ENCODE measurements around the gene PRICKLE4.

The PRICKLE4 gene, protein sequence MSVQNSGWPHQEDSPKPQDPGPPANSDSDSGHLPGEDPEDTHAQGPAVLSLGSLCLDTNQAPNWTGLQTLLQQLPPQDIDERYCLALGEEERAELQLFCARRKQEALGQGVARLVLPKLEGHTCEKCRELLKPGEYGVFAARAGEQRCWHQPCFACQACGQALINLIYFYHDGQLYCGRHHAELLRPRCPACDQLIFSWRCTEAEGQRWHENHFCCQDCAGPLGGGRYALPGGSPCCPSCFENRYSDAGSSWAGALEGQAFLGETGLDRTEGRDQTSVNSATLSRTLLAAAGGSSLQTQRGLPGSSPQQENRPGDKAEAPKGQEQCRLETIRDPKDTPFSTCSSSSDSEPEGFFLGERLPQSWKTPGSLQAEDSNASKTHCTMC

DNA sequence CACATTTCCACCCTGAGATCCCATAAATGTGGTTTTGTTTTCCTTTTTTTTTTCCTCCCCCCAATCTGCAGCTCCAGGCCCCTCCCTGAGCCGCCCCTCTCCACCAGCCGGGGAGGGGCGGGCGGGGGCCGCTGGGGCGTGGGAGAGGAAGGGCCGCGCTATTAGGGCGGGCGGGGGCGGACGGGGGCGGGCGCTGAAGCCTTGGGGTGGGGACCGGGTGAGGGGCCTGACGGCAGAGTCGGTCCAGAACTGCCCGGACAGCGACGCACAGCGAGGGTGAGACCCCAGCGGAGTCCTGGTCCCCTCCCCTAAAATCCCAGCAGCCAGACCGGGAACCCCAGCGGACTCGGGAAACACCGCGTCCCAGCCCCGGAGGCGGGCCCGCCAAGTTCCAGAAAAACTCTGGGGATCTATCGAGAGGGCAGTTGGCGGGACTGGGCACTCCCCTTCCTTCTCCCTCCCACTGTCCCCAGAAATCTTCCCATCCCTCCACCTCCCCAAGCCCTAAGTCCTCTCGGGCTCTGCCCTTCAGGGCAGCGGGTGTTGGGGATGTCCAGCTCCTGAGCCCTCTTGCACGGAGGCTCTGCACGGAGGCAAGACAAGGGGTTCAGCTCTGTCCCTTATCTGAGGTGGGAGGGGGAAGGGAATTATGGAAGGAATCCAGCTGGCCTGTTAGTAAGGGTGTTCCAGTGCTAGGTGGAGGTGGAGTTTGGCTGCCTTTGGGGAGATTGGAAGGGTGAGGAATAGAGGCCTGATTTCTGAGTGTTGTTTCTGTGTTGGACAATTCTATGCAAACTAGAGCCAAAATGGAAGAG is at the start of gene PRICKLE4:
Gene PRICKLE4 (plus strand): TSS at position 232 of the 815 bp plus-strand sequence. CDS start 2,692 bp downstream, outside the sequence.
- no peak for DNase-seq

DNA sequence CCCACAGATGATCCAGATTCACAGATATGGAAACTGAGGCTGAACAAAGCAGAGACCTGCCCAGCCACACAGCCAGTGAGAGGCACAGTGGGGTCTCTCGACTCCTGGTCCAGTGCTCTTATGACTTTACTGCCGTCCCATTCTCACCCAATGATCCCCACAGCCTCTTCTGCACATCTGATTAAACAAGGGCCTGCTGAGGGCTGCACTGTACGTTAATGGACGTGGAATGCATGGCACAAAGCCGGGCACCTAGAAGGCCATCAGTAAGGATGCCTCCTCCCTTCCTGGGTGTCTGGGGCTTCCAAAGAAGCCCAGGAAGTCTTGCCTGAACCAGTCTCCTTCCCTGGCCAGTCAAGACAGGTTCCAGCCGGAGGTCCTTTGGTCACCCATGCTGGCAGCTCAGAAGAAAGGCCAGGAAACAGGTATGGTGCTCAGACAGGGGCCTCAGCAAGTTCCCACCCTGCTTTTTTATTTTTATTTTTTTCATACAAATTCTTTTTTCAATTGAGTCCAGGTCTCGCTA is 49.0 kb upstream of the PRICKLE4 start:
- no peak for DNase-seq

DNA sequence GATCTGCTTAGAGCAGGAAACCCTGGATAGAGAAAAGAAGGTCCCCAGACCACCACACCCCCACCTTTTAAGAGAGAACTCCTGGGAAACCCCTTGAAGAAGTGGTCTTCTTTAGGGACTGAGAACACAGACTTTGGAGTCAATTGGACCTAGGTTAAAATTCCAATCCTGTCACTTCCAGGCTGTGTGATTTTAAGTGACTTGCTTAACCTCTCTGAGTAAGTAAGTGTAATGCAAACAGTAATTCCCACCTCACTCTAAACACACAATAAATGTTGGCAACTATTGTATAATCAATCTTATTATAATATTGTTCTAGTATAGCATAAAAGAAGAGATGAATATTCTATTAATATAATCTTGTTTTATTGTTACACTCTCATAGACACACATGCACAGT is 48.4 kb upstream of the PRICKLE4 start:
- DNase-seq, result no peak

DNA sequence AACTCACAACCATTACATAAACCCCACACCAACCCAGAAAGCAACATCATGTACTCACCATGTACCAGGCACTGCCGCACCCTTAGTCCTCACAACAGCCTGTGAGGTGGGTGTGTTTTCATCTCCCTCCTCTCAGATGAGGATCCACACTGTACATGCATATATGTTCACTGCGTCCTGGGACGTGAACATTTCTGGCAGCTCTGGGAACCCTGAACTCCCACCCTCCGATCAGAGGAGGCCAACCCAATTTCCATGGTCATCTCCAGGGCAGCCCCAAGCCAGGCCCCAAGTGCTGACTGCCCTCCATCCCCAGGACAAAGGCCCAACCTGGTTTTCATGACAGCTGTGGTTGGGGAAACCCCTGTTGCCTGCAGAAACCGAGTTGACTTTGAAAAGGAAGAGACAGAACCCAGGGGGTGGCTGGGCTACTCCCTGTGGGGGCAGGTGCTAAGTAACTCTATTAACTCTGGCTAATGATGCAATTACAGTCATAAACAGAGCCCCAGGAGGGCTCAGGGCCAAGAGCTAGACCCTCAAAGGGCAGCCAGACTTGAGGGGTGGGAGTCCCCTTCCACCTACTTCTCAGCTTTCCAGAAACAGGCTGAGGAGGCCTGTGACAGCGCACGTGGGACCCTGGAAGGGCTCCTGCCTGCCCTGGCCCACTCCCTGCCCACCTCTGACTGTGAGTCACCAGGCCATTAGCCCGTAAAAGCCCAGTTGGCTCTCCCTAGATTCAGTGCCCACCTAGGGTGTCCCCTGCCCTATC is 47.8 kb upstream of the PRICKLE4 start:
- peak; percentile 55 for DNase-seq

DNA sequence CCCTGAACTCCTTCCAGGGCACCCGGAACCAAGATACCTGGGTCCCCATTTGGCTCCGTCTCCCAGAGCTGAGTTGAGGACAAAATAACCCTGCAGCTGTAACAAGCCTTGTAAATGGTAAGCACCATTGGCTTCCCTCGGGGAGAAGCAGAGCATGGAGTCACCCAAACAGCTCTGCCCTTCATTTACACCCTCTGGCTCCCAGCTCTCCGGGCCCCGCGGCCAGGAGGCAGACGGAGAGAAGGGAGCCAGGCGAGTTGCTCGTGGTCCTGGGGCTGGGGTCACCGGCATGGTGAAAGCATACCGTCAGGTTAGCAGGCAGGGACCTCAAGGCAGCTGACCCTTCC is 47.2 kb upstream of the PRICKLE4 start:
- DNase-seq, result no peak

DNA sequence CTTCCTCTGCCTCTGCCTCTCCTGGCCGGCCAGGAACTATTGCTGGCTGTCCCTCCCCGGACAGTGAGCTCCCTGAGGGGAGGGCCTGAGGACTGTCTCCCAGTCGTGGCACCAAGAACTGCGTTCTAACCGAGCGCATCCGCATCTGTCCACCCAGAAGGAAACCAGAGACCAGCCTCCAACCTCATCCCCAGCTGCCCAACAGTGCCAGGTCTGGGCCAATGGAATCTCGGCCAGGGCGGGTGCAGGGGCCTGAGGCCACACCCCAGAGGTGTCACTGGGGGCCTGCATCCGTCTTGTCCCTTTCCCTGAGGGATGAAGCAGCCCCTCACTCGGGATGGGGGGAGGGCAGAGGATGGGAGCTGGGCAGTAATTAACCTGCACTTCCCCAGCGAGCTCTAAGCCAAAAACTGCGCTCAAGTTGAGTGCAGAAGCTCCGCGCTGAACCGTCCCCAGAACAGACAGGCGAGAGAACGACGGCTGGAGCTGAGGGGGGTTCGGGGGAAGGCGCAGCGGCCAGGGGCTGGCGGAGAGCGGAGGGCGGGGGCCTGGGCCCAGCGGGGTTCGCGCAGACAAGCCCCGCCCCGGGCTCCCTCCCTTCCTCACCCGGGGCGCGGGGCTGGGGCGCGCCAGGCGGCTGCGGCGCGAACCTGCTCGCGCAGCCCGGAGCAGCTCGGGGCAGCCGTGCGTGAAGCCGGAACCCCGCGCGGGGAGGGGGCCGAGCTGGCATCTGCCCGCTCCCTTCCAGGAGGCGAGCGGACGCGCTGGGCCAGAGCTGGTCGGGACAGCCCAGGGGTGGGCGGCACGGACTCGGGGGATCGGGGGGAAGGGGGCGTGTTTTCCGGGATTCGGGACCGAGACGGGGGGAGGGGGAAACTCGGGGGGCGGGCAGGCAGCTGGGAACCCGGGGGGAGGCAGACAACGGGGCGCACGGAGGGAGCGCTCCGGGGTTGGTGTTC is 46.6 kb upstream of the PRICKLE4 start:
- DNase-seq, result peak; percentile 66

DNA sequence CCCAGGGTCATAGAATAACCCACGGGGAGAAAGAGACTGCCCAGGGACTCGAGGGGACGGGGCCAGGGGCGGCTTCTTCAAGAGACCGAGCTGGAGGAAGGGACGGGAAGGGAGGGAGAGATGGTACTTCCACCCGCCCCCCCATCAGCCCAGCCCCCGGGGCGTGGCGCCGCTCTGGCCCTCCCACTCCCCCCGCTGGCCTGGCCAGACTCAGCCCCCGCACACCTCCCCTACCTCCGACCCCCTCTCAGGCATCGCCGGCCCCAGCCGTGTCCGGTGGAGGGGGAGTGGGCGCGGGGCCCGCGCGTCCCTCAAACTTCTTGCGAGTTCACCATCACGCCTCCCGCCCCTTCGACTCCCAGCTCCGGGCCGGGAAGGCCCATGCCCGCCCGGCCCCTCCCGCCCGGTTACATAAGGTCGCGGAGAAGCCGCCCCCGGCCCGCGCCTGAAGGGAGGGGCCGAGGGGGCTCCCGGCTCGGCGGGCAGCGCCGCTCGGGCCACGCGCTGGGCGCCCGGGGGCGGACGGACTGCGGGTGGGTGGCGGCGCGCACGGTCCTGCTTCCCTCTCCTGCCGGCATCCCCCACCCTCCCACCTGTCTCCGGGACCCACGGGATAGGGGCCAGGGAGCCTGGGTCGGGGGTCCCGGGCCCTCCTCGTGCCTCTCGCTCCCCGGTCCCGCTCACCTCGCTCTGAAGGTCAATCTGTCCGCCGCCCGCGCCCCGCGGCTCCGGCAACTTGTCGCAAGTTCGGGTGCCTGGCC is 45.7 kb upstream of the PRICKLE4 start:
- DNase-seq, result peak; percentile 58

DNA sequence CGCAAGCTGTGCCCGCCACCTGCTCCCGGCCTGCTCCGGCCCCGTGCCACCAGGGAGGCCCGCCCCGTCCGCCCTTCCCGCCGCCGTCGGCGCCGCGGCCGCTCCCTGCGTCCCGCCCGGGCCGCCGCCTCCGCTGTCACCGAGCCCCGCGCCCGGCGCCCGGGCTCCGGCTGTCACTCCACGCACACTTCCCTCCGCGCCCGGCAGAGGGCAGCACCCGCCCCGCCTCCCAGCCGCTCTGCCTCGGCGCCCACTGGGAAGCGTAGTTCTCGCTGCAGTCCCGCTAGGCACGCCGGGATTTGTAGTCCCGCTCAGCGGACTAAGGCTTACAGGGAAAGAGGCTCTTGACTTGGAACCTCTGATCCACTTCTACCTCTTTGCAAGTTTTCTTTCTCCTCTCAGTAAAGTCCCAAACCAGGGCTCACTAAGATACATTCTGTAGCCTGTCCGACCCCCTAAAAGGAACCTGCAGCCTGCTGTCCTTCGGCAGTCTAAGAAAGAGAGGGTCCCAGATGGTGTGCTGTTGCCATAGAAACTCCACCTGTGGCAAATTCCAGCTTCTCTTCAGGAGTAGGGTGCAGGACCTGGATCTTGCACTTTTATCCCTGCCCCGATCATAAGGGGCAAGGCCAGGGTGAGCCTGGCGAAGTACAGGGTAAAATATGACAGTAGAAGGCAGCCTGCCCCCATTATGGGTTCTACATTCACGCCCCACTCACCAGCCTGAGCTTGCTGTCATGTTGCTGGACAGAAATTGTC is 45.0 kb upstream of the PRICKLE4 start, which contains the start of gene TFEB:
Gene TFEB (minus strand): TSS at position 182 of the 759 bp plus-strand sequence. CDS start 44,395 bp downstream, outside the sequence.
- DNase-seq, result peak; percentile 94

DNA sequence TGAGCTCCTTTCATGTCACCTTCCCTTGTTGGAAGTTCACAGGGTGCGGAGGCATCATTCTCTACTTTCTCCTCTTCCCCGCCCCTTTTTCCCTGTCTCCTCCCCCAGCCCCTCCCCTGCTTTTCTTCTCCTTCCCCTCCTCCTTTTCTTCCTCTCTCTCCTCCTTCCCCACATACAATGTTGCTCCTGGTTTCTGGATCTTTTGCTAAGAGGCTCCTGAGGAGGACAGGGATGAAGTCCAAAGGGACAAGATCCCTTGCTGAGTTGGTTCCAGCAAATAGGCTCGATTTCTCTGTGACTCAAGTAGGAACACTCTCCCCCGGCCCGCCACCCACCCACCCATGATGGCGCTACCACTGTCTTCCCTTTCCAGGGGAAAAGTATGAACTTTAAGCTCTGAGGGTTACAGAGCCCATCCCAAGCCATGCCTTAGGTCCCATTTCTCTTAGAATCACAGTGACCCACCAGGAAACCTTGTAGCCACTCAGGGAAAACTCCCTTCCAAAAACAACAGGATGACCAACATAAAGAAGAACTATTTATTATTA is 44.3 kb upstream of the PRICKLE4 start:
- DNase-seq, result no peak

DNA sequence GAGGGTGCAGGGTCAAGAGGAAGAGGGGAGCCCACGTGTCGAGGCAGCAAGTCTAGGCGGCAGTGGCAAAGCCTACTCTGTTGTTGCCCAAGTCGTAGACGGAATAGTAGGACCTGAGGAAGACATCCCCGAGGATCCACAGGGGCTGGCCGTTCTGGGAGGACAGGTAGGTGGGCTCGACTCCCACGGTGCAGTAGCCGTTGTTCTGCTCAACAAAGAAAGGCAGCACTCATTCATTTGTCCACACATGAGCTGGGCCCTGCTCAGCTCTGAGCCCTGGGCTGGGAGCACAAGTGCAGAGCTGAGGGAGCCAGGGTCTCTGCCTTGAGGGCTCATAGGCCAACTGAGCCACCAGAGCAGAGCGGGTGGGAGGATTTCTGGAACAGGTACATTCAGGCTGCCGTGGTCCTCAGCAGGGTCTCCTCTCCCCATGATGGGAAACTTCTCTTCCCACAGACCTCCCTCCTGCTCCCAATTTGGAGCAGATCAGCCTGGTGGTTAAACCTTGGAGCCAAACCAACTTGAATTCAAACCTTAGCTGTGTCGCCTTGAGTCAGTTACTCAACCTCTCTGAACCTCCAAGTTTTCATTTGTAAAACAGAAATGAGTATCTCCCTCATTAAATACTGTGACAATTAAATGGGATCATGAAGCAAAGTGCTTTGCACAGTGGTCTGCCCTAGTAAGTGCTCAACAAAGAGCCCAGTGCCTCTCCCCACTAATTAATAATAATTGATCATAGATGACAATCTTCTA is 43.6 kb upstream of the PRICKLE4 start:
- no peak for DNase-seq

DNA sequence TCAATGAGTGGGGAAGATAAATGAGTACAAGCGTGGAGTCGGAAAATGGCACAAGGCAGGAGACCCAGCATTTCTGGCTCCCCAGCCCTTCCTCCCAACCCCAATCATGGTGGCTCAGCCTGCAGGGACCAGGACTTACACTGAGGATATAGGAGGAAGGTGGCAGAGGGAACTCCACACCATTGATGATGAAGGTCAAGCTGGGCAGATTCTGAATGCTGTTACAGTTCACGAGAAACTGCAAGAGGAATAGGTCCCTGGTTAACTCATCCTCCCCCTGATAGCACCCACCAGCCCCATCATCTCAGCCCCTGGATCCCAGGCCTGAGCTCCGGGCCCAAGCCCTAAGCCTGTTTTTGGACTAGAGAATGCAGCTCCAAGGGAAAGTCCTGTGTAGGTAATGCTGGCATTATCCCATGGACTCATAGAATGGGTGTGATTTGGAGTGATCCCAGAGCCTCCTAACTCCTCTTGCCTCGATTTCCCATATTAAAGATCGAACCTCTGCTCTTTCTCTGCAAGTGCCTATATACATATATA is 42.9 kb upstream of the PRICKLE4 start:
- no peak for DNase-seq

DNA sequence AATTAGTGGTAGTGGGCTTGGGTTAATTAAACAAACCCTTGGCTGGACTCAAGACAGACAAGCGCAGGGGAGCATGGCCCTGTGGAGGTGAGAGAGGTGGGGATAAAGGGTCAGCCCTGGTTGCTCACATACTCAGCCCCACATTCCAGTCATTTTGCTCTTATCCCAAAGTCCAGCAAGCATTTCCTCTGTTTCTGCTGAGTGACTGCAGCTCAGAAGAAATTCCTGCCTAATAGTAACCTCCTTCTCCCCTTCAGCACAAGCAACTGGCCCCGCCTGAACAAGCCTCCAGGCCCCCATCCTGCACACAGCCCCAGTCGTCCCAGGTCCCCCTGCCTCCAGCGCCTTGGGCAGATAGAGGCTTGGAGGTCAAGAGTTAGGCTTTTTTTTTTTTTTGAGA is 41.5 kb upstream of the PRICKLE4 start:
- DNase-seq, result no peak

DNA sequence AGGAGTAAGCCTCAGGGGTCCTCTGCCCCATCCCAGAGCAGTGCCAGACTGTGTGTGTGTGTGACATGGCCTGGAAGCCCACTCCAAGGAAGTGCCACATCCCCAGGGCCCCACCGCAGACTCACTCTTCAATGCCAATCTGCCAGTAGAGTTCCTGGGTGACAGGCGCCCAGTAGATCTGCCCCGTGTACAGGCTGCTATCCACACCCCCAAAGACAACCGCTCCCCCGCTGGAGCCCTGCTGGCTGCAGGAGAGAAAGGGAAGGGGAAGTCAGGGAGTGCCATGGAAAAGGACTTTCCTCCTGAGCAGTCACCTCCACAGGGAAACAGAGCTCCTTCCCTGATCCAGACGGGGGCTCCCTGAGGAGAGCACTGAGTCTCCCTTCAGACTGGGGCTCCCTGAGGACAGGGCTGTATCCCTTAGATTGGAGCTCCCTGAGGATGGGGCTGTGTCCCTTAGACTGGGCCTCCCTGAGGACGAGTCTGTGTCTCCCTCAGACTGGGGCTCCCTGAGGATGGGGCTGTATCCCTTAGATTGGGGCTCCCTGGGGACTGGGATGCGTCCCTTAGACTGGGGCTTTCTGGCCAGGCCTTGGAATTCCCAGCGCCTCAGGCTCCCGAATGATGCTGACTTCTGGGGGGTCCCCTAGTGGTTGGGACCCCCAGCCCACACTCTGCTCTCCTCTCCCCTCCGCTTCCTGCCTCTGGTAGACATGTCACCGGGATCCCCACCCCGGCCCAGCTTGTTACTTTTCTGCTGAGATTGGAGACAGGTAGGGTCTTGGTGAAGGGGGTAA is 40.0 kb upstream of the PRICKLE4 start:
- DNase-seq, result no peak

DNA sequence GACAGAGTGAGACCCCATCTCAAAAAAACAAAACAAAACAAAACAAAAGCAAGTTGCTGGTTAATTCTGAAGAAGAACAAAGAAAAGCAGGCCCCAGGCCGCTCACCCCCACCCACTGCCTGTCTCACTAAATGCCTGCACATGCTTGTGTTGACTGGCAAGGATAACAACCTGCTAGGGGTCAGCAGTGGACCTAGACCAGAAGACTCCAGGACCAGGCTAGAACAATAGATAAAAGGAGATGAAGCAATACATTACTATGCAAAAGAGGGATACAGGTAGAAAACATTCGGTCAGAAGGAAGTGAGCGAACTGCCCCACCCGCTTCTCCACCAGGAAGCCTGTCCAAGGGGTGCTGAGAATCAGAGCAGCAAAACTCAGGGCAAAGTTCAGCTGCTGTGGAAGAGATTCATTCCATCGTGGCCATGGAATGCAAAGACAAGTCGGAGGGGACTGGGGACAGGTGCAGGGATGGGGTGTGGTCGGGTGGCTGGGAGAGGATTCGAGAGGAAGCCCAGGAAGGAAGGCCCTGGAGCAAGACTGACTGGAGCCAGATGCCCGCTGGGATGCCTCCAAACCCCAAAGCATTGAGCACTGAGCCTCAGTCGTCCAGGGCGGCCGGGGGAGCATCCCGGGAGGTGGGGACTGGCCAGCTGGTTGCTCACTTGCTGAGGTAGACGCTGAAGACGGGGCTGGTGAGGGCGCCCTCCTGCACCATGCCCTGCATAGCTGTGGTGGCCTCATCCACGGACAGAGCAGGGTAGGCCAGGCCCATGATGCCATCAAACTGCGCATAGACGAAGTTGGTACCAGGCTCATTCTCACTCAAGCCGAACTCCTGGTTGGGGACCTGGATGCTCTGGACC is 38.7 kb upstream of the PRICKLE4 start:
- no peak for DNase-seq

DNA sequence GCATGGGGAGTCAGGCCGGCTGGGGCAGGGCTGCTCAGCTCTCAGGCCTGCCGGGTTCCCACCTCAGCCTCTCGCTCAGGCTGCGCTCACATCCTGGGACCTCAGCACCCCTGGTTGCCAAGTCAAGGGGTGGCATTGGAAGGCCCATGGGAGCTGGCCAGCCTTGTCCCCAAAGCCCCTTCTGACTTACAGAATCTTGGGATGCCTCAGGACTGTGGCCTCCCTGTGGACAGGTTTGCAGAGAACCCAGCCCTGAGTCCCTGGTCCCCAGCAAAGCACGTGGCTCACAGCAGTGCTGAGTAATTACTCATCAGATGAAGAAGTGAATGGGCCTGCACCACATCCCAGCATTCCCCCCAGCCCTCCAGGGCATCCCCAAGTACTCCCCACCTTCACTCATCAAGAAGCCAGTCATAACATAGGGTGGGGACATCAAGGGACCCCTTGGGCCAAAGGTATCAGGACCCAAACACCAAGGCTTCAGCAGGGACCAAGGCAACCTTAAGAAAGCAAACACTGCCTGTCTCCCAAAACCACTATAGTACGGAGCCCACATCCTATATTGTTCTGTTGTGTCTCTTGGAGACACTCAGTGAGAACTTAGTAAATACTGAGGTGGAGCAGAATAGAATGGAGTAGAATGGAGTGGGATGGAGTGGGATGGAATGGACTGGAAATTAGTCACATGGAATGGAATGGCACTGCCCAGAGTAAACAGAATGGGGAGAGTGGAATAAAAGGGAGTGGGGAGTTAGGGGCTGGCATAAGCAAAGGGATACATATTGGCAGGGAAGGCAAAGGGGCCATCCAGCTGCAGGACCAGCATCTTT is 37.0 kb upstream of the PRICKLE4 start:
- no peak for DNase-seq

DNA sequence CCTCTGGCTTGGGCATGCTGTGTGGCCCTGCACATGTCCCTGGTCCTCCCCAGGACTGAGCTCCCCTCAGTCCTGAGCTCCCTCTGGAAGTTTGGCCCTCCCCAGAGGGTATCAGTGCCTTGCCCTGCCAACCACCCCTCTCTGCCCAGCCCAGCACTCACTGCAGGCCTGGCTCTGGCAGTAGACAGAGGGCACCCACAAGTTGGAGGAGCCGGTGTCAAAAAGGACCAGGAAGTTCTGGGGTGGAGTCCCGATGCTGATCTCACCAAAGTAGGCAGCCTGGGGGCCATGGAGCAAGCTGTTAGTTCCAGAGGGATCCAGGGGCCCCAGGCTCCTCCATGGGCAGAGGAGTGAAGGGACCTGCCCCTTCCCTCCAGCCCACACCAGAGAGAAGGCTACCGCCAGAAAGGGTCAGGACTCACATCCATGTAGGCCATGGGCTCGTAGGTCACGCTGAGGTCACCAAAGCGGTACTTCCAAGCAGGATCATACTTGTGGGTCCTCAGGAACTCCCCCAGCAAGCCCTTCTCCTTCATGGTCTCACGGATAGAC is 36.3 kb upstream of the PRICKLE4 start:
- DNase-seq, result no peak
